ENCODE measurements around the gene SRR.

- TF ChIP-seq CTCF (IDR thresholded peaks at IDR 0.05; ENCODE audit: low read depth, low read length) (no peak), POLR2A (IDR thresholded peaks at IDR 0.05; ENCODE audit: extremely low read depth, insufficient read length) (no peak), MYC (IDR thresholded peaks at IDR 0.05; ENCODE audit: low read depth, low read length) (no peak)
Observed at GRCh38 chr17:2263183-2264066, 40.3 kb upstream of the SRR start.

Data from NB4 (cell line).